Mucosa of descending colon (tissue), 3 donors: ENCODE data around the gene ZNF175. TPM values are rescaled to one million over a fixed set of nuclear protein-coding genes. Genes with fewer than 3 reads are reported as not detected.
A peak's percentile ranks its signal among the peaks of the same experiment; 100 is the strongest.

Source experiments
- ATAC-seq: fragments of 200-7000 bp; cut with Tn5 transposase; one replicate; pipeline ENCODE4 v1.9.1; 2020; ENCODE audit warnings: mild to moderate bottlenecking, moderate library complexity
- DNase-seq, 3 donors: peaks; one replicate each; pipeline ENCODE4 v3.0.0-alpha.2; 2020
- H3K36me3 ChIP-seq: fragments of 200-600 bp; one replicate; pipeline ENCODE4 v1.8.0; 2021; ENCODE audit warnings: low read depth, mild to moderate bottlenecking
- H3K4me1 ChIP-seq: fragments of 200-600 bp; one replicate; pipeline ENCODE4 v1.8.0; 2021; ENCODE audit warnings: low read depth, mild to moderate bottlenecking
- H3K4me3 ChIP-seq: fragments of 200-600 bp; one replicate; pipeline ENCODE4 v1.8.0; 2021; ENCODE audit warnings: mild to moderate bottlenecking
- H3K9me3 ChIP-seq: fragments of 200-600 bp; one replicate; pipeline ENCODE4 v1.8.0; 2021; ENCODE audit warnings: mild to moderate bottlenecking
- intact Hi-C, 2 donors: fragments of 100-400 bp; cut with DNase I in 1 of 2; cut with micrococcal nuclease in 1 of 2; formaldehyde crosslinking; loops; one replicate each; pipeline versions ENCODE4 v1.11.0 to v1.11.1; 2022; cut with DNase I, micrococcal nuclease
- total RNA-seq, 3 donors: library from RNA; stranded (reverse); fragmentation: NEBNext Ultra II Directional in 2 of 3; extraction: Animal tissue kit (Norgen Biotek cat#: 25700) in 2 of 3; gene quantifications; one replicate each; pipeline versions ENCODE4 v1.2.1 to v1.2.4, GENCODE V29; 2021 to 2023
- TF ChIP-seq, protein P1 (sequence below): fragments of 200-600 bp; IDR thresholded peaks from one replicate; pipeline ENCODE4 v1.8.0; 2022; ENCODE audit warnings: antibody characterized with exemption, mild to moderate bottlenecking
- donor health status: DM: no; HTN: no; CAD: no; lungs with moderate emphysema.
- donor health status: DM: no; HTN: no; CAD: no.
- donor health status: DM: no; HTN: yes; CAD: no.

ZNF175 gene
- total RNA-seq, 3 donors from 2014 or later = 9.4 to 13.6 (median 9.8) TPM

DNA sequence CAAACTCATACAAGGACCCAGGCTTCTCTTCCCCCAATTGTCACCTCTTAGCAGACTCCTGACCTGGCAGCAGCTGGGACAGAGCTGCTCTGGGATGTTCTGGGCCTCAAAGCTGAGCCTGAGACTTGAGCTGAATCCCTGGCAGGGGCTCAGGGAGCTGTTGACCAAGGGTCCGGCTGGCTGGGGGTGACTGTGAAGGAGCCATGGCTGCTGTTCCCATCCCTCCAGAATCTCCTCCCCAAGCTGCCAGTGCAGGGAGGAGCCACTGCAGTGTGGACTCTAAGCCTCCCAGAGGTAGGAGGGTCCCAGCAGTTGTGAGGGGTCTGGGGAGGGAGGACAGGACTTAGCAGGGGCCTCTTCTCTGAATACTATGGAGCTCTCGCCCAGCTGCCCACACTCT is 41.8 kb upstream of the ZNF175 start:
- Histone ChIP-seq H3K4me1 (no peaks in the 10 kb centered on the region), H3K36me3 (no peaks in the 10 kb centered on the region), H3K4me3 (no peak overlapping the region), H3K9me3 (no peaks in the 10 kb centered on the region)
- ATAC-seq = no peak
- intact Hi-C loops = no loop called here
- TF ChIP-seq, protein P1, sequence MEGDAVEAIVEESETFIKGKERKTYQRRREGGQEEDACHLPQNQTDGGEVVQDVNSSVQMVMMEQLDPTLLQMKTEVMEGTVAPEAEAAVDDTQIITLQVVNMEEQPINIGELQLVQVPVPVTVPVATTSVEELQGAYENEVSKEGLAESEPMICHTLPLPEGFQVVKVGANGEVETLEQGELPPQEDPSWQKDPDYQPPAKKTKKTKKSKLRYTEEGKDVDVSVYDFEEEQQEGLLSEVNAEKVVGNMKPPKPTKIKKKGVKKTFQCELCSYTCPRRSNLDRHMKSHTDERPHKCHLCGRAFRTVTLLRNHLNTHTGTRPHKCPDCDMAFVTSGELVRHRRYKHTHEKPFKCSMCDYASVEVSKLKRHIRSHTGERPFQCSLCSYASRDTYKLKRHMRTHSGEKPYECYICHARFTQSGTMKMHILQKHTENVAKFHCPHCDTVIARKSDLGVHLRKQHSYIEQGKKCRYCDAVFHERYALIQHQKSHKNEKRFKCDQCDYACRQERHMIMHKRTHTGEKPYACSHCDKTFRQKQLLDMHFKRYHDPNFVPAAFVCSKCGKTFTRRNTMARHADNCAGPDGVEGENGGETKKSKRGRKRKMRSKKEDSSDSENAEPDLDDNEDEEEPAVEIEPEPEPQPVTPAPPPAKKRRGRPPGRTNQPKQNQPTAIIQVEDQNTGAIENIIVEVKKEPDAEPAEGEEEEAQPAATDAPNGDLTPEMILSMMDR = no peak
- no peak for DNase-seq

- H3K36me3 ChIP-seq = no peaks in the 10 kb centered on the region
- H3K4me3 ChIP-seq = no peak overlapping the region
- no peaks in the 10 kb centered on the region for H3K4me1 ChIP-seq
- ATAC-seq (no peak), DNase-seq (no peak)
- H3K9me3 ChIP-seq = no peaks in the 10 kb centered on the region
- TF ChIP-seq, protein P1 = no peak
- intact Hi-C loops = no loop called here
These were observed 40.5 kb upstream of the ZNF175 start for GRCh38 chr19:51530616-51531015.

DNA sequence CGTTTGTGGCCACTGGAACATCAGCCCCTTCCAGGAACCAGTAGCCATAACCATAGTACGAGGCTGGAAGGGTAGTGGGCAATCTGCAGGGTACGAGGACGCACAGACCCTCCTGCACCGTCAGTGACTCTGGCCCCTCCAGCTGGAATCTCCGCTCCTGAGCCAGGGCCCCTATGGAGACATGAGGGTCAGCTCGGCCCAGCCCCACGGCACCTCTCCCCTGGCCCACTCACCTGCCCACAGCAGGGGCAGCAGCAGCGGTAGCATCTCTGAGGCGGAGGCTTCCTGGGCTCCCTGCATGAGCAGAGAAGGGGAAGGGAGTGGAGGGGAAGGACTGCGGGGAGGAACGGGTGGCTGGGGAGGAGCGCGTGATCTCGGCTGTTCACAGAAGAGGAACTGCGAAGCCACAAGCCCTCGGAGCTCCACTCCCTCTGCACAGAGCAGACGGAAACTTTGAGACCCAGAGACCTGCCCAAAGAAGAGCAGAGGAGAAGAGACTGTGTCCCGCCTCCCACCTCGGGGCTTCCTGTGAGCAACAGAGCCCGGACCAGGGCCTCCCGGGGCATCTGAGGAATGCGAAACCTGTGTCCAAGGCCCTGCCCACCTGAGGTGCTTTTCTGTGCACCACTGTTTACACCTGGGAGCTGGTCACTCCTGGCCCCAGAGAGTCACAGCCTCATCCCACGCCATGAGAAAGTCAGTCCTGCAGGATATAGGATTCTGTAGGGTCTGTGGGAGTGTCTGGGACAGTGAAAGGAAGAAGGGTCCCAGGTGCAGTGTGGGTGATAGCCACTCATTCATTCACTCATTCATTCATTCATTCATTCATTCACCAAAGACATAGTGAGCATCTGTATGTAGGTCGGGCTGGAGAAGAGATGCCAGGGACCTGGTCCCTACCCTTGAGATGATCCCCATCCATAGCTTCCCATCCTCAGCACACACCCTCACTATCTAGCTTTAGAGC is 39.5 kb upstream of the ZNF175 start, which contains the start of gene SIGLEC6:
Gene SIGLEC6, minus strand, starts transcription at position 322 of the 967 bp plus-strand sequence. Its CDS starts 22 bp downstream, at position 300.
- Histone ChIP-seq H3K36me3 (no peaks in the 10 kb centered on the region), H3K4me3 (no peak within 1 kb of the TSS), H3K9me3 (no peaks in the 10 kb centered on the region), H3K4me1 (no peaks in the 10 kb centered on the region)
- peak; percentile 38 to 76 (median 59) for DNase-seq
- intact Hi-C loops = no loop called here
- TF ChIP-seq, protein P1 = no peak
- peak; percentile 82 for ATAC-seq

GRCh38 chr19:51535535-51535934 is 35.5 kb upstream of the ZNF175 start:
- no peak overlapping the region for H3K4me3 ChIP-seq

DNA sequence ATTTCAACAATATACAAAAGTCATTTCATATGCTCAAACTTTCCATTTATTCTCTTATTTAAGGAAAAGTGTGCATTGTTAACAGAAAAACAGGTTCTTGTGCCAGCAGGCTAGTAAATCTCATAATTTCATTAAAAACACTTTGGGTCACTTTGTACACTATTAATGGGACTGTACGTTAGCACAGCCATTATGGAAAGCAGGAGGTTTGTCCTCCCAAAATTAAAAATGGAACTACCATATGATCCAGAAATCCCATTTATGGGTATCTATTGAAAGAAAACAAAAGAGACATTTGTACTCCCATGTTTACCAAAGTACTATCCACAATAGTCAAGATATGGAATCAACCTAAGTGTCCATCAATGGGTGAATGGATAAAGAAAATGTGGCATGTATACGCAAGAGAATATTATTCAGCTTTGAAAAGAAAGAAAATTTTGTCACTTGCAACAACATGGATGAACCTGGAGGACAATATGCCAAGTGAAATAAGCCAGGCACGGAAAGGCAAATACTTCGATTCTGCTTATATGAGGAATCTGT is 31.2 kb upstream of the ZNF175 start:
- Histone ChIP-seq H3K4me1 (no peaks in the 10 kb centered on the region), H3K9me3 (no peaks in the 10 kb centered on the region), H3K36me3 (no peaks in the 10 kb centered on the region), H3K4me3 (no peak overlapping the region)
- ATAC-seq = no peak
- intact Hi-C loops = no loop called here
- DNase-seq = no peak
- TF ChIP-seq, protein P1 = no peak

More at GRCh38 chr19:51535535-51535934, 35.5 kb upstream of the ZNF175 start:
- Histone ChIP-seq H3K36me3 (no peaks in the 10 kb centered on the region), H3K4me1 (no peaks in the 10 kb centered on the region), H3K9me3 (no peaks in the 10 kb centered on the region)
- TF ChIP-seq, protein P1 = no peak
- intact Hi-C loops = no loop called here
- no peak for DNase-seq
- ATAC-seq = no peak
